Vagina (tissue), 2 donors: ENCODE results near the gene EGFR. TPM values are rescaled to one million over a fixed set of nuclear protein-coding genes. Genes with fewer than 3 reads are reported as not detected.
A peak's percentile ranks its signal among the peaks of the same experiment; 100 is the strongest.

Experiments used
- DNase-seq, 2 donors: peaks; one replicate each; pipeline ENCODE4 v3.0.0-alpha.2; 2017; ENCODE audit errors: extremely low spot score in 2 of 2
- H3K27ac ChIP-seq: fragments of 200-600 bp; sonication (generic); one replicate; pipeline ENCODE4 v1.5.1; 2019
- H3K27me3 ChIP-seq: fragments of 200-600 bp; sonication (generic); one replicate; pipeline ENCODE4 v1.5.1; 2019
- H3K36me3 ChIP-seq, 2 donors: fragments of 200-600 bp; sonication (generic); one replicate each; pipeline ENCODE4 v1.5.1; 2017 to 2019
- H3K4me1 ChIP-seq: fragments of 200-600 bp; sonication (generic); one replicate; pipeline ENCODE4 v1.5.1; 2019
- H3K4me3 ChIP-seq, 2 donors: fragments of 200-600 bp; sonication (generic); 1 replicate in 1 of 2; 2 replicates in 1 of 2; pipeline ENCODE4 v1.5.1; 2016 to 2019
- H3K9me3 ChIP-seq: fragments of 200-600 bp; sonication (generic); one replicate; pipeline ENCODE4 v1.5.1; 2019
- POLR2A ChIP-seq, 2 donors: fragments of 450-650 bp; IDR thresholded peaks; one replicate each; pipeline ENCODE4 v1.6.1; 2017; ENCODE audit warnings: antibody characterized with exemption in 2 of 2, mild to moderate bottlenecking in 2 of 2, moderate library complexity in 2 of 2
- POLR2AphosphoS5 ChIP-seq, 2 donors: sonication (generic); formaldehyde crosslinking; IDR thresholded peaks; one replicate each; pipeline ENCODE4 v1.9.0; 2017; ENCODE audit warnings: antibody characterized with exemption in 2 of 2, mild to moderate bottlenecking in 2 of 2, low read depth in 1 of 2; ENCODE audit not compliant: insufficient read depth in 1 of 2
- intact Hi-C: fragments of 100-400 bp; cut with DNase I; formaldehyde crosslinking; loops from one replicate; pipeline ENCODE4 v1.15.1; 2023
- total RNA-seq: library from RNA; depleted of rRNA; stranded (reverse); fragments of >200 nt; gene quantifications from one replicate; pipeline ENCODE4 v1.2.3, GENCODE V29; 2016
- TF ChIP-seq, protein P1 (sequence below), 3 experiments: fragments of 450-650 bp in 2 of 3; fragments of 200-600 bp in 1 of 3; sonication (generic) in 1 of 3; IDR thresholded peaks; one replicate each; pipeline ENCODE4 v1.5.1; 2017 to 2019; ENCODE audit warnings: antibody characterized with exemption in 3 of 3, mild to moderate bottlenecking in 2 of 3, moderate library complexity in 2 of 3

The EGFR gene
- total RNA-seq, 1 donor from 2014 or later, result 130 TPM

DNA sequence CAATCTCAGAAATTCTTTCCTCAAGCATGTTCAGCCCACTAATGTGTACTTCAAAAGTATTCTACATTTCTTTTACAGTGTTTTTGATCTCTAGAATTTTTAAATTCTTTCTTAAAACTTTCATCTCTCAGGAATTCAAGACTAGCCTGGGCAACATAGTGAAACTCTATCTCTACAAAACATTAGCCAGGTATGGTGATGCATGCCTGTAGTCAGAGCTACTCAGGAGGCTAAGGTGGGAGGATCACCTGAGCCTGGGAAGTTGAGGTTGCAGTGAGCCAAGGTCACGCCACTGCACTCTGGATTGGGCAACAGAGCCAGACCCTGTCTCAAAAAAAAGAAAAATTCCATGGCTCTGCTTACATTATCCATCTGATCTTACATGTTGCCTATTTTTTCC lies 5.0 kb upstream of the EGFR start:
- Histone ChIP-seq H3K4me3 (no peak overlapping the region), H3K4me1 (peaks cover 14% of the 10 kb centered on the region), H3K9me3 (no peaks in the 10 kb centered on the region), H3K27me3 (no peaks in the 10 kb centered on the region), H3K27ac (no peak overlapping the region), H3K36me3 (no peaks in the 10 kb centered on the region)
- intact Hi-C loops, result loop anchor here (10.0 kb wide), 1 partner anchor 241 kb away; no protein-coding TSS in a partner anchor
- no peak for DNase-seq
- TF ChIP-seq POLR2A (IDR thresholded peaks at IDR 0.05) (no peak), POLR2AphosphoS5 (IDR thresholded peaks at IDR 0.05; ENCODE audit: insufficient read depth in 1 of 2, low read depth in 1 of 2) (no peak)
- TF ChIP-seq, protein P1, sequence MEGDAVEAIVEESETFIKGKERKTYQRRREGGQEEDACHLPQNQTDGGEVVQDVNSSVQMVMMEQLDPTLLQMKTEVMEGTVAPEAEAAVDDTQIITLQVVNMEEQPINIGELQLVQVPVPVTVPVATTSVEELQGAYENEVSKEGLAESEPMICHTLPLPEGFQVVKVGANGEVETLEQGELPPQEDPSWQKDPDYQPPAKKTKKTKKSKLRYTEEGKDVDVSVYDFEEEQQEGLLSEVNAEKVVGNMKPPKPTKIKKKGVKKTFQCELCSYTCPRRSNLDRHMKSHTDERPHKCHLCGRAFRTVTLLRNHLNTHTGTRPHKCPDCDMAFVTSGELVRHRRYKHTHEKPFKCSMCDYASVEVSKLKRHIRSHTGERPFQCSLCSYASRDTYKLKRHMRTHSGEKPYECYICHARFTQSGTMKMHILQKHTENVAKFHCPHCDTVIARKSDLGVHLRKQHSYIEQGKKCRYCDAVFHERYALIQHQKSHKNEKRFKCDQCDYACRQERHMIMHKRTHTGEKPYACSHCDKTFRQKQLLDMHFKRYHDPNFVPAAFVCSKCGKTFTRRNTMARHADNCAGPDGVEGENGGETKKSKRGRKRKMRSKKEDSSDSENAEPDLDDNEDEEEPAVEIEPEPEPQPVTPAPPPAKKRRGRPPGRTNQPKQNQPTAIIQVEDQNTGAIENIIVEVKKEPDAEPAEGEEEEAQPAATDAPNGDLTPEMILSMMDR (IDR thresholded peaks at IDR 0.05), result no peak

DNA sequence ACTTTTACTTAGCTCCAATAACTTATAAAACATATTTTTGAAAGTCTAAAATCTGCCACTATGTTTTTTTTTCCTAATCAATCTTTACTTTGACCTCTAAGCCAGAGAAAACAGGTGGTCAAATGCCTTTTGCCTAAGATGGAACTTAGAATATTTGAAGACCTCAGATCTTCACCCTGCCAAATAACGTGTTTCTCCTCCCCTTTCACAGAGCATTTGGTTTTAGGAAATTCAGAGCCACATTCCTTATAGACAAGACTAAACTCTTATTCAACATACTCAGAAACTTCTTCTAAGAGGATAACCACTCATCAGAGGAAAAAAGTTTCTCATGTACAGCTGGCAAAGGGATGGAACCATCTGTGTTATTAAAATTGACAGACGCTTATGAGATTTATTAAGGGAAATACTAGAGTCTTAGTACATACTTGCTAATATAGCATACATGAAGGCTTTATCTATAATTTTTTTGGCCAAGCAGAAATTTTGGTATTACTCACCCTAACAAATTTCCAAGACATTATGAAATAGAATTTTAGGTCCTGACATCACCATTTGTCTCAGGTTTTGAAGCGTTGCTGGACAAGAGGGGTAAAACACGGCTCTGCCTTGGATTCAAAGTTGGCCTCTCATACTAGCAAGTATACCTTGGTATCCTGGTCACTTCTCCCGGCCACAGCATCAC lies 2.6 kb upstream of the EGFR start:
- DNase-seq, result no peak
- TF ChIP-seq, protein P1 (IDR thresholded peaks at IDR 0.05), result no peak
- TF ChIP-seq POLR2A (IDR thresholded peaks at IDR 0.05) (no peak), POLR2AphosphoS5 (IDR thresholded peaks at IDR 0.05; ENCODE audit: insufficient read depth in 1 of 2, low read depth in 1 of 2) (no peak)
- no peak overlapping the region for H3K27ac ChIP-seq
- no peaks in the 10 kb centered on the region for H3K27me3 ChIP-seq
- intact Hi-C loops, result loop anchor here (5.0 to 10.0 kb wide), 2 partner anchors 179 to 239 kb away; no protein-coding TSS in a partner anchor
- H3K9me3 ChIP-seq, result no peaks in the 10 kb centered on the region
- H3K36me3 ChIP-seq, result no peaks in the 10 kb centered on the region
- no peak overlapping the region for H3K4me3 ChIP-seq
- peaks cover 26% of the 10 kb centered on the region for H3K4me1 ChIP-seq

DNA sequence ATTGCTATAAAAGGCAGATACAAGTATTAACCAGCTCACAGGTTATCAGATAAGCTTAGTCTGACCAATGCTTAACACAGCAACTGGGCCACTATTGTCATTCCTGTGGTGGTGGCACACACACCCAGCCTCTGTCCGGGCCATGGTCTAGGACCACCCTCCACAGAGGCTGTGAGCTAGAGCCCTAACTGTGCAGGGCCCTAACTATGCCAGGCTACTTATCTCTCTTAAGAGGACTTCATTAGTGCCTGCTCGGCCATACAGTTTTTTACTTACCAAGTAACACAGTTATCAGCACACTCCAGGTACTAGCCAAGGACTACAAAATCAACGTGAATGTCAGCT lies 2.1 kb upstream of the EGFR start:
- Histone ChIP-seq H3K27me3 (no peaks in the 10 kb centered on the region), H3K4me3 (no peak overlapping the region), H3K36me3 (no peaks in the 10 kb centered on the region), H3K27ac (no peak overlapping the region), H3K9me3 (no peaks in the 10 kb centered on the region), H3K4me1 (peaks cover 31% of the 10 kb centered on the region)
- TF ChIP-seq POLR2AphosphoS5 (IDR thresholded peaks at IDR 0.05; ENCODE audit: insufficient read depth in 1 of 2, low read depth in 1 of 2), result no peak
- TF ChIP-seq, protein P1 (IDR thresholded peaks at IDR 0.05), result no peak
- no peak for TF ChIP-seq POLR2A (IDR thresholded peaks at IDR 0.05)
- intact Hi-C loops, result loop anchor here (5.0 to 10.0 kb wide), 2 partner anchors 179 to 238 kb away; no protein-coding TSS in a partner anchor
- DNase-seq, result no peak

DNA sequence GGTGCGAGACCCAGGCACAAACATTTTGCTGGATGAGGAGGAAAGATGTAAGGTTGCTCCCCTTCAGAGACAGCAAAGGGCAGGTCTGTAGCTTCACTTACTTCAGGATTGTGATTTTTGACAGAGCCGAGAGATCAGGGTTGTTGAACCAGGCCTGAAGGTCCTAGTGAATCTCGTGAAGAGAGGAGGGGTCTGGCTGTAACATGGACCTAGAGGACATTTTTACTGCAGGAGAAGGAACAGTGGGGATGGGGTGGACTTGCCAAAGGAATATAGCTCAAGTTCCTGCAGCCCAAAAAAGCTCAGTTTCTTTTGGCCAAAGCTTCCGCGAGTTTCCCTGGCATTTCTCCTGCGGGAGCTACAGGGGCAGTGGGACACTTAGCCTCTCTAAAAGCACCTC lies 976 bp upstream of the EGFR start:
- TF ChIP-seq POLR2AphosphoS5 (IDR thresholded peaks at IDR 0.05; ENCODE audit: insufficient read depth in 1 of 2, low read depth in 1 of 2) (no peak), POLR2A (IDR thresholded peaks at IDR 0.05) (no peak)
- TF ChIP-seq, protein P1 (IDR thresholded peaks at IDR 0.05), result no peak
- DNase-seq, result no peak
- Histone ChIP-seq H3K4me3 (peak overlapping the region; percentile 57 to 98), H3K9me3 (no peaks in the 10 kb centered on the region), H3K27ac (peak overlapping the region; percentile 89), H3K27me3 (no peaks in the 10 kb centered on the region), H3K4me1 (peaks cover 40% of the 10 kb centered on the region), H3K36me3 (no peaks in the 10 kb centered on the region)
- intact Hi-C loops, result loop anchor here (5.0 to 10.0 kb wide), 2 partner anchors 181 to 237 kb away; no protein-coding TSS in a partner anchor

DNA sequence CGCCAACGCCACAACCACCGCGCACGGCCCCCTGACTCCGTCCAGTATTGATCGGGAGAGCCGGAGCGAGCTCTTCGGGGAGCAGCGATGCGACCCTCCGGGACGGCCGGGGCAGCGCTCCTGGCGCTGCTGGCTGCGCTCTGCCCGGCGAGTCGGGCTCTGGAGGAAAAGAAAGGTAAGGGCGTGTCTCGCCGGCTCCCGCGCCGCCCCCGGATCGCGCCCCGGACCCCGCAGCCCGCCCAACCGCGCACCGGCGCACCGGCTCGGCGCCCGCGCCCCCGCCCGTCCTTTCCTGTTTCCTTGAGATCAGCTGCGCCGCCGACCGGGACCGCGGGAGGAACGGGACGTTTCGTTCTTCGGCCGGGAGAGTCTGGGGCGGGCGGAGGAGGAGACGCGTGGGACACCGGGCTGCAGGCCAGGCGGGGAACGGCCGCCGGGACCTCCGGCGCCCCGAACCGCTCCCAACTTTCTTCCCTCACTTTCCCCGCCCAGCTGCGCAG lies 424 bp downstream of the EGFR start:
- DNase-seq, result no peak
- Histone ChIP-seq H3K4me1 (peaks cover 46% of the 10 kb centered on the region), H3K27ac (peak overlapping the region; percentile 89), H3K27me3 (no peaks in the 10 kb centered on the region), H3K4me3 (peak overlapping the region; percentile 57 to 98), H3K9me3 (no peaks in the 10 kb centered on the region), H3K36me3 (no peaks in the 10 kb centered on the region)
- TF ChIP-seq POLR2A (IDR thresholded peaks at IDR 0.05), result no peak
- TF ChIP-seq POLR2AphosphoS5 (IDR thresholded peaks at IDR 0.05; ENCODE audit: insufficient read depth in 1 of 2, low read depth in 1 of 2), result no peak
- TF ChIP-seq, protein P1 (IDR thresholded peaks at IDR 0.05), result no peak
- intact Hi-C loops, result loop anchor here (5.0 to 10.0 kb wide), 2 partner anchors 182 to 236 kb away; no protein-coding TSS in a partner anchor
